ENCODE results near the gene PRR33. TPM values are rescaled to one million over a fixed set of nuclear protein-coding genes. Genes with fewer than 3 reads are reported as not detected.

The PRR33 gene
- polyA plus RNA-seq, 2 of the 4 experiments (the other 2 are of a cell fraction): not detected

GRCh38 chr11:1933416-1934334 is 42.0 kb upstream of the PRR33 start:
- DNase-seq (ENCODE audit: low read depth in 1 of 2, low spot score in 1 of 2) (no peak), ATAC-seq (no peak), FAIRE-seq (no peak)
- ChIA-PET CTCF (interaction anchor here (0.7 to 2.7 kb wide), 12 partner anchors 12 to 109 kb away, joined by 3 to 10 read pairs (median 4); partner anchors contain the start of gene H19), POLR2A (no interaction called here)
- Histone ChIP-seq H3K27ac (no peak overlapping the region), H3K4me1 (no peaks in the 10 kb centered on the region), H3K4me3 (no peak overlapping the region), H3K9me3 (no peaks in the 10 kb centered on the region), H3K4me2 (no peak overlapping the region)
- 50% methylated on average over 18 of the region's 18 CpGs for WGBS (ENCODE audit: missing lambda C conversion rate)
- TF ChIP-seq RARB (CRISPR knock-in tag; IDR thresholded peaks at IDR 0.05) (no peak), KDM1A (IDR thresholded peaks at IDR 0.05; ENCODE audit: low read depth) (no peak), MAZ (IDR thresholded peaks at IDR 0.05; ENCODE audit: borderline replicate concordance, low read depth, low read length) (no peak), HES2 (IDR thresholded peaks at IDR 0.05) (no peak), ZSCAN20 (CRISPR knock-in tag; IDR thresholded peaks at IDR 0.05) (no peak), FOSB (CRISPR knock-in tag; IDR thresholded peaks at IDR 0.05) (no peak), ZFP36 (IDR thresholded peaks at IDR 0.05; ENCODE audit: borderline replicate concordance, partially characterized antibody) (no peak), E2F6 (IDR thresholded peaks at IDR 0.05; ENCODE audit: borderline replicate concordance, low read depth) (no peak), HOXA7 (CRISPR knock-in tag; IDR thresholded peaks at IDR 0.05) (no peak), PHF8 (IDR thresholded peaks at IDR 0.05; ENCODE audit: borderline replicate concordance, low read depth) (no peak), TFCP2L1 (CRISPR knock-in tag; IDR thresholded peaks at IDR 0.05) (no peak), ELK1 (IDR thresholded peaks at IDR 0.05; ENCODE audit: low read depth, low read length) (no peak), PBX3 (IDR thresholded peaks at IDR 0.05) (no peak), CBX8 (IDR thresholded peaks at IDR 0.05) (no peak), NR3C1 (IDR thresholded peaks at IDR 0.05) (no peak), REST (IDR thresholded peaks at IDR 0.05) (no peak), JUNB (IDR thresholded peaks at IDR 0.05) (no peak)

GRCh38 chr11:1932681-1933080 is 41.0 kb upstream of the PRR33 start:
- no peak overlapping the region for H3K4me2 ChIP-seq
- no peak for DNase-seq (ENCODE audit: low read depth in 1 of 2, low spot score in 1 of 2)
- ChIA-PET CTCF (interaction anchor here (0.7 to 2.7 kb wide), 5 partner anchors 23 to 108 kb away, joined by 3 to 8 read pairs (median 4); no protein-coding TSS in a partner anchor), POLR2A (no interaction called here)
- no peak for TF ChIP-seq USF2 (IDR thresholded peaks at IDR 0.05)
- no peak for TF ChIP-seq CHD2 (IDR thresholded peaks at IDR 0.05; ENCODE audit: low read length, partially characterized antibody)
- no peak for TF ChIP-seq FOSL2 (IDR thresholded peaks at IDR 0.05)
- no peak for TF ChIP-seq FOSL2 (CRISPR knock-in tag; IDR thresholded peaks at IDR 0.05)
- TF ChIP-seq MAZ (IDR thresholded peaks at IDR 0.05; ENCODE audit: borderline replicate concordance, low read depth, low read length): no peak
- no peak for TF ChIP-seq TP53 (CRISPR knock-in tag; IDR thresholded peaks at IDR 0.05)
- WGBS (ENCODE audit: missing lambda C conversion rate): 55% methylated on average over 4 of the region's 4 CpGs
- H3K9me3 ChIP-seq: no peaks in the 10 kb centered on the region
- H3K4me1 ChIP-seq: no peaks in the 10 kb centered on the region
- no peak for FAIRE-seq
- no peak overlapping the region for H3K4me3 ChIP-seq
- H3K27ac ChIP-seq: no peak overlapping the region
- ATAC-seq: no peak

Data from A549 (cell line).